GM18505 (cell line): ENCODE data around the gene PRDM16.

ENCODE experiments used
- ATAC-seq: cut with Tn5 transposase; IDR thresholded peaks from one replicate; pipeline ENCODE4 v1.9.1; 2021; ENCODE audit not compliant: unreplicated experiment
- POLR2A ChIP-seq: IDR thresholded peaks from 4 replicates; pipeline ENCODE4 v1.6.1; 2011; ENCODE audit warnings: borderline replicate concordance; ENCODE audit not compliant: insufficient read depth, insufficient read length; ENCODE audit errors: extremely low read depth

The PRDM16 gene

DNA sequence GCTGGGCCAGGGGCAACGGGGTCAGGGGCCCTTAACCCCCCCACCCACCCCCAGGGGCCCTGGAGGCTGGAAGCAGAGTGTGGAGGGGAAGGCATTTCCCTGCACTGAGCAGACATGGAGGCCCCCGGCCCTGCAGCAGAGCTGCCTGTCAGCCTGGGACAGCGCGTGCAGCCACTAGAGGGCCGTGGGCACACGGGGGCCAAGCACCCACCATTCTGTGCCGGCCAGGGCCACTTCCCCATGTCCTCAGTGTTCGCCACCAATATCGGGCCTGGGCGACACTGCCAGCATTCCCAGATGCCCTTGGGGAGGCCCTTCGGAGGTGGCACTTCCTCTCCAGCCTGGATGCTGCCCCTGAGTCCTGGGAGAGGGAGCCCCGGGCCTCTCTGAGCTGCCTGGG lies 362.3 kb downstream of the PRDM16 start:
- no peak for TF ChIP-seq POLR2A
- ATAC-seq, result no peak

DNA sequence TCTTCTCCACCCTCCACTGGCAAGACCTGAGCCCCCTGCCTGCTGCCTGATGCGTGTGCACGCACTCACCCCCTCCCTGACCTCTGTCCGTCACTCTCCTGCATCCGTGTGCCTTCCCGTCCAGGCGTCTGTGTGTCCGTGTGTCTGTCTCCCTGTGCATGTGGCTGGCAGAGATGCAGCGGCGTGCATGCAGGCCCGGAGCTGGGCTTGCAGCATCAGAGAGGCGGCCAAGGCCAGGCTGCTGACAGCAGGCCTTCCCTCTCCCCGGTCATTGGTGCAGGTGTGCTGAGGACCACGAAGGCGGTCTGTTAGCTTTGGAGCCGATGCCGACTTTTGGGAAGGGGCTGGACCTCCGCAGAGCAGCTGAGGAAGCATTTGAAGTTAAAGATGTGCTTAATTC lies 362.7 kb downstream of the PRDM16 start:
- ATAC-seq, result no peak
- TF ChIP-seq POLR2A, result no peak

DNA sequence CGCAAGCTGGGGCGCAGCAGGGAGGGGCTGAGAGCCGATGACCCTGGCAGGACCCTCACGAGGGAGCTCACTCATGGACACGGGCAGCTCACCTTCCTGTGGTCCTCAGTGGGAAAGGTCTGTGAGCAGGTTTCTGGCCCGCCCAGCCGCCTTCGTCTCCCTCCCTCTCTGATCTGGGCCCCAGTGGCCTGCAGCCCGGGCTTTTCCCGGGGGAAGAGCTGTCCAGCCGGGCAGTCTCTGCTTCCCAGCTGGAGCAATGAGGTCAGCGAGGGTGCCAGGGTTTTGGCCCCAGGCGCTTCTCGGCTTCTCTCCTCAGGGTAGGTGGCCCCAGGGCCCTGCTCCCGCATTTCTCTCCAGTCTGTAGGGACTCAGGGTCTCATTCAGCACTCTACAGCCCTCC lies 363.3 kb downstream of the PRDM16 start:
- ATAC-seq, result no peak
- no peak for TF ChIP-seq POLR2A

DNA sequence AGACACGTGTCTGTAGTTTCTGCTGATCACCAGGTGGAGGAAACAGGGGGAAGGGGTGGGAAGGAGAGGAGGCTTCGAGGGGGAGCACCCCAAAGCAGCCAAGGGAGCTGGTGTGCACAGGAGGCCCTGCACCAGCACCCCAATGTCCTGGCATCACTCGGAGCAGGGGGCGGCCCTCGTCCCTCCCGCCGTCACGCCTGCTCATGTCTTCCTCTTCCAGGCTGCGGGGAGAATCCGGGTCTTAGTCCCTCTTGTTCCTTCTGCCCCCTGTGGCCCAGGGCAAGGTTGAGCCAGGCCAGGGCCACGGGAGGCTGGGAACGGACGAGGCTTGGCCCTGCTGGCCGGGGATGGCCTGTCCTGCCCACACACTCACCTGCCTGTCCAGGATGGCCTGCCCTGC lies 364.1 kb downstream of the PRDM16 start:
- TF ChIP-seq POLR2A, result no peak
- no peak for ATAC-seq

DNA sequence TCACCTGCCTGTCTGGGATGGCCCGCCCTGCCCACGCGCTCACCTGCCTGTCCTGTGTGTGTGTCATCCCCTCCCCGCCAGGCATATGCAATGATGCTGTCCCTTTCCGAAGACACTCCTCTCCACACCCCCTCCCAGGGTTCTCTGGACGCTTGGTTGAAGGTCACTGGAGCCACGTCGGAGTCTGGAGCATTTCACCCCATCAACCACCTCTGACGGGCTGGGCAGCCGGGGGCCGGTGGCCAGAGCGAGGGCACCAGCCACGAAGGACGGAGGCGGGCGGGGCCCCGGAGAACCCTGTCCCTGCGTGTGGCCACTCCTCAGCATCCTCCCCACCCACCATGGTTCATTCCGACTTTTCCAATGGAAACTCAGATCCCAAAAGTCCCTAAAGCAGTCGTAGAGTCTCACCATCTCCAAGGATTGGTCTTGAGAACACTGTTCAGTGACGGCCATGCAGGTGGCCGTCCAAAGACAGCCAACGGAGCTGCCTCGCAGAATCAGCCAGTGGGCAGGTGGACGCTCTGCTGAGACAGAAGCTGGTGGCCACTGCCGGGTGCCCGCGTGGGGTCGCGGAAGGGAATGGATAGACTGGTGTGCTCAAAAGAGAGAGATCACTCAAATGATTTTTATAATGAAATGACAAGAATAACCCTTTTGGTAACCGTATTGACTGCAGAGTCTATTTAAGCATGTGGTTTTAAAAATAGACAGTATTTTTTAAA lies 364.8 kb downstream of the PRDM16 start:
- ATAC-seq, result no peak
- no peak for TF ChIP-seq POLR2A

DNA sequence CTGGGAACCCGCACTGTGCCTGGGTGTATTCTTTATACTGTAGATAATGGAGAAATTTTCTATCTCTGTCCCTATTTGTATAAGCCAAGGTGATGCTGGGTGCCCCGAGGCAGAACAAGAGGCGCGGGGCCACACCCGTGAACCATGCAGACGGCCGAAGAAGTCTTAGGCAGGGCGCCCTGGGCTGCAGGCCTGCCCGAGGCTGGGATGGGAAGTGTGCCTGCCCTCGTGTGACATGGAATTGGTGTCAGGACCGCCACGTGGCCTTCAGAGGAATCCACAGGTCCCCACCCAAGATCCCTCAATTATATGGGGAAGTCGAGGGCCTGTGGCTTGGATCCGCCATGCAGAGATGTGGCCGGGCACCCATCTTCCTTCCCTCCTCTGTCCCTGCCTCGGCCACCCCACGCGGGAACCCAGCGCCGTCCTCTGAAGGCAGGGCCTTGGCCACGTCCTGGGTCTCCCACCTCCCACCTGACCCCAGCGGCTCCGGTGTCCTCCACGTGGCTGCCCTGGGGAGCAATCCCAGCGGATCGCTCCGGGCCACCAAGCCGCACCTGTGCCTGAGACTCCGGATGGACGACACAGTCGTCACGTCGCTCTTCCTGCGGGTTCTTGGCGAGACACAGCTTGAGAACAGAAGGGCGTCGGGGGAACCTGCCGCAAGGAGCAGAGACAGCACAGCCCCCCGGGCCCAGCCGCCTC lies 365.6 kb downstream of the PRDM16 start:
- TF ChIP-seq POLR2A, result no peak
- no peak for ATAC-seq

DNA sequence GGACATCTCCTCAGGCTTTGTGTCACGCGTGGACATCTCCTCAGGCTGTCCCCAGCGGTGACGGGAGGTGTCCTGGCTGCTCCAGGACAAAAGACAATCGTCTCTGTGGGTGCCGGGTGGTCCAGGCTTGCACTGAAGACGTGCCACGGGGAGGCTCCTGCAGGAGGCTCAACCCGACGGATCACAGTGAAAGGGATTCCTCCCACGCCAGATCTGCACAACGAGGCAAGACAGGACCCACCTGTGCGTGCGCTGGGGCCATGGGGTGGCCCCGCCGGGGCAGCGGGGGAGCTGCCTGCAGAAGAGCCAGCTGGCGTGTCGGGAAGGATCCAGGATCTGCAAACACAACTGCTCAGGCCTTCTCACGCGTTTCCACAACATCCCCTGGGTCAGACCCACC lies 366.7 kb downstream of the PRDM16 start:
- ATAC-seq, result no peak
- TF ChIP-seq POLR2A, result no peak

DNA sequence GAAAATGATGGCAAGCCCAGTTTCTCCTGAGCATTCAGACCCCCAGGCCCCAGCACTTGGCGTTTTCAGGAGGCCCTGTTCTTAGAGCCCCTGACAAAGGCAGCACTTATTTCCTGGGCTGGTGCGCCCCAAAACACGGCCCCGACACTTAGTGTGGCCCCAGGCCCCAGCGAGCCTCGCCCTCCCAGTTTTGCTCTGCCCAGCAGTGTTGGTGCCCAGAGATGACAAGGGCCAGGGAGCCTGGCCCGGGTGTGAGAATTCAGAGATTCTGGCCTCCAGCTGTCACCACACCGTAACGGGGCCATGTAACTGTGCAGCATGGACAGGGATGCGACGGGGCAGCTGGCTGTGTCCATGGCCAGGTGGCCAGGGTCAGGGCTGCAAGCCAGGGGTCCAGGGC lies 367.4 kb downstream of the PRDM16 start:
- no peak for ATAC-seq
- no peak for TF ChIP-seq POLR2A

DNA sequence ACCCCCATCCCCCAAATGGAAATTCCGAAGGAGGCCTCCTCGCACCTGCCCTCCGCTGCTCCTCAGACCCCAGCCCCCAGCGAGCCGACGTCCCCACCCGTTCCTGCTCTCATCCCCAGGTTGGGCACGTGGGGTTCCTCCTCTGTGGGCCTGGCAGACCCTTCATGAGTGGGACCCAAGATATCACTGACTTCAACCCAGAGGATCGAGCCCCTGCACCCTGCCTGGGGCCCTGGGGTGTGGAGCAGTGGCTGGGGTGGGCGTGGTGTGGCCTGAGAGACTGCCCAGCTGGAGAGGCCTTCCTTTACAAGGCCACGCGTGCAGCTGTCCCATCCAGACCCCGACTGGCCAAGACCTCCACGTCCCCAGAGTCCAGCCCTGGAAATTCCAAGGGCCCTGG lies 367.9 kb downstream of the PRDM16 start:
- ATAC-seq, result no peak
- no peak for TF ChIP-seq POLR2A

DNA sequence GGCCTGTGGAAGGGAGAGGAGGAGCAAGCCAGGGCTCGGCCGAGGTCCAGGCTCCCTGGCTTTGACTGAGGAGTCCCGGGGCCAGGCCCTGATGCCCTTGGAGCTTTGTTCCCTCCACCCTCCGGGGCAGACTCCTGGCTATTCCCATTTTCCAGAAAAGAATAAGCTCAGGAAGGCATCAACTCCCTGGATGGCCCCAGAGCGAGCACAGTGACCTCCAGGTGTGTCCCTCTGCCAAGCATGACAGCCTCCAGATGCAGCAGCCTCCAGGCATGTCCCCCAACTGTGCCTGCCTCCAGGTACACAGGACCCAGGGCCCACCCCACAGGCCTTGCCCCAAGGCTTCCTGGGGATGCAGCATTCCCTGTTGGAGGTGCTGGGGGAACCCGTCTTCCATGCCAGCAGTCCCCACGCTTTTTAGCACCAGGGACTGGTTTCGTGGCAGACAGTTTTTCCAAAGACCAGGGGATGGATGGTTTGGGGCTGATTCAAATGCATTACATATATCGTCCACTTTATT lies 369.7 kb downstream of the PRDM16 start:
- no peak for TF ChIP-seq POLR2A
- no peak for ATAC-seq

DNA sequence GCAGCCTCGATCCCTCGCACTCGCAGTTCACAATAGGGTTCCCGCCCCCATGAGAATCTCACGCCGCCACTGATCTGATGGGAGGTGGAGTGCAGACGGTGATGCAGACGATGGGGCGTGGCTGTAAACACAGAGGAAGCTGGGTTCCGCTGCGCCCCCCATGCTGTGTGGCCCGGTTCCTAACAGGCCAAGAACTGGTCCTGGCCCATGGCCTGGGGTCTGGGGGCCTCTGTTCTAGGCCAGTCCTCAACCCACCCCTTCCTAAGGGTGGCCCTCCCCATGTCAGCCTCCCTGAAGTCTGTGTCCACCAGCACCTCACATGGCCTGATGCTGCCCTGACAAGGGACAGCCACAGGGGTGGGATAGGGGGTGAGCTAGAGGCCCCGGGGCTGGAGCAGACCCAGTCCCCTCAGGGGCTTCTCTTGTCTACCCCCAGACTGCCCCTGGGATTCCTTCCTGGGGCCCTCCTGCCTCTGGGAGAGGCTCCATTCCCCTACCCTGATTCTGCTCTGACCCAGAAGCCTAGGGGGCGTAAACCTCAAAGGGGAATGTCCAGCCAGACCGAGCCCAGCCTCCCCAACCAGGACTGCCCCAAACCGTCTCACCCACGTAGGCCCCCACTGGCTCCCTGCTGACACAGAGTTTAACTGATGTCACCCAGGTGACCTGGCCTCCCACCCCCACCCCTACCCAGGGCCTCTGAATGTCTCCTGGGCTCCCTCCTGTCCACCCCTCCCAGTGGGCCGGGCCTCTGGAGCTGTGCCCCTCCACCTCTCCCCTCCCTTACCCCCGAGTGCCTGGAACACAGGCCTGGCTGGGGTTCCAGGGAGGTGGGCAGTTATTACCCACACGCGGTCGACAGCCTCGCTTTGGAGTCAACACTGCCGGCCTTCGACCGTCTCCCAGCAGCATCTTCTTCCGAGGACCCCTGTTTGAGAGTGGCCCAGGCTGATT lies 370.6 kb downstream of the PRDM16 start:
- TF ChIP-seq POLR2A, result no peak
- ATAC-seq, result no peak

DNA sequence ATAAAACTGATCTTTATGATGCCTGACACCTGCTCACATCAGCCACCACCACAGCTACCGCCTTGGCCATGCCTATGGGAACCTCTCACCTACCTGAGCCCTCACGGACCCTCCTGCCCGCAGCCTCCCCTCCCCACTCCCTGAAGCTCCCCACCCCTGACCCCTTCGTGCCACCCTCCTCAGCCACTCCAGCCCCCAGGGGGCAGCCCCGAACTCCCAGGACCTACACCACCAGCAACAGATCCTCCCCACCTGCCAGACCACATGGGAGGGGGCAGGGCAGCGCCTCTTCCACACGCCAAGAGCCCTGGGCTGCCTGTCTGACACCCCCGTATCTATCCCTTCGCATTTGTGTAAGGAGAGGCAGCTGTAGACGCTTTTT lies 371.3 kb downstream of the PRDM16 start:
- no peak for ATAC-seq
- TF ChIP-seq POLR2A, result no peak

DNA sequence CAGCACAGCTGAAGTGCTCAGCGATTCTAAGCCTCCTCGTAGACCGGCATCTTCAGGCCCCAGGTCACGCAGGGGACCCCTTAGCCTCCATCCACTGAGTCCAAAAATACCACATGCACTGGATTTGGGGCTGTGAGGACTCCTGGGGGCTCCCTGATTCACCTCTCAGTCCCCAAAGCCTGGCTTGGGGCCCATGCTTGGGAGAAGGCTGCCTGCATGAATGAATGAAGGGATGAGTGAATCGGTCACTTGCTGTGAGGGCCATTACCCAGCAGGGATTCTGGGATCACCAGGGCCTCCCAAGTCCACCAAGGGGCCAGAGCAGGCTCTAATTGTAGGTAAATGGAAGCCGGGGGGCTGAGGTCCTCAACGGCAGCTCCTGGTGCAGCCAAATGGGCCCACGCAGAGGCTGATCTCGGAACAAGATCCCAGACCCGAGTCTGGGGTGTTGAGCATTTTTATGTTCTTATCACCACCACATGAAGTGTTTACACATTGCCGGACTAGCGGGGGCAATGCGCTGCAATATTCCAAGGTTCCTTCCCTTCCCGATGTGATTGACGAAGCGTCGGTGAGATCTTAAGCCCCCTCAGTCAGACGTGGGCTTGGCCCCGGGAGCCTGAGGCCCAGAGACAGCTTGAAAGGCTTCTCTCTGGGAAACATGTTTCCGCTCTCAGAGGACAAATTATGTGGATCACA lies 371.9 kb downstream of the PRDM16 start:
- no peak for ATAC-seq

More for the DNA sequence above, 371.9 kb downstream of the PRDM16 start:
- no peak for TF ChIP-seq POLR2A
